ENCODE results near the gene PFDN6.

The PFDN6 gene

GRCh38 chr6:33336495-33336894 is 47.1 kb downstream of the PFDN6 start:
- no peak overlapping the region for H3K4me3 Mint-ChIP-seq
- no peaks in the 10 kb centered on the region for H3K27me3 Mint-ChIP-seq
- peaks cover 21% of the 10 kb centered on the region for H3K4me1 Mint-ChIP-seq (ENCODE audit: low read depth)
- H3K36me3 Mint-ChIP-seq (ENCODE audit: low read depth), result no peaks in the 10 kb centered on the region
- no peak overlapping the region for H3K27ac Mint-ChIP-seq
- H3K9me3 Mint-ChIP-seq, result no peaks in the 10 kb centered on the region

- peaks cover 12% of the 10 kb centered on the region for H3K4me1 Mint-ChIP-seq (ENCODE audit: low read depth)
- H3K4me3 Mint-ChIP-seq, result no peak overlapping the region
- no peaks in the 10 kb centered on the region for H3K36me3 Mint-ChIP-seq (ENCODE audit: low read depth)
- no peak overlapping the region for H3K27ac Mint-ChIP-seq
- H3K27me3 Mint-ChIP-seq, result no peaks in the 10 kb centered on the region
- no peaks in the 10 kb centered on the region for H3K9me3 Mint-ChIP-seq
Measured at GRCh38 chr6:33339193-33339592, 49.8 kb downstream of the PFDN6 start.
